NT2/D1 (cell line): ENCODE measurements around the gene NUDT16L1.

Experiments
- DNase-seq: peaks from one replicate; pipeline ENCODE4 v3.0.0-alpha.2; 2011; ENCODE audit warnings: low read depth, low spot score
- H3K27me3 ChIP-seq: 2 replicates; pipeline ENCODE4 v1.6.0; 2011; ENCODE audit warnings: mild to moderate bottlenecking; ENCODE audit not compliant: insufficient read length, insufficient read depth
- H3K36me3 ChIP-seq: 2 replicates; pipeline ENCODE4 v1.6.1; 2011; ENCODE audit warnings: mild to moderate bottlenecking, low read length, mixed read lengths; ENCODE audit not compliant: insufficient read depth, insufficient read length
- H3K4me1 ChIP-seq: 2 replicates; pipeline ENCODE4 v1.5.1; 2011; ENCODE audit not compliant: insufficient read depth, insufficient read length
- H3K4me3 ChIP-seq: 2 replicates; pipeline ENCODE4 v1.5.1; 2011; ENCODE audit warnings: low read depth; ENCODE audit not compliant: insufficient read length
- H3K9ac ChIP-seq: 2 replicates; pipeline ENCODE4 v1.6.0; 2011; ENCODE audit warnings: low read depth; ENCODE audit not compliant: insufficient read length
- H3K9me3 ChIP-seq: 2 replicates; pipeline ENCODE4 v1.5.1; 2011; ENCODE audit warnings: mild to moderate bottlenecking, low read length; ENCODE audit not compliant: insufficient read depth
- SUZ12 ChIP-seq: IDR thresholded peaks from 2 replicates; pipeline ENCODE4 v1.6.1; 2011; ENCODE audit not compliant: insufficient read length, insufficient read depth; ENCODE audit errors: extremely low read depth
- YY1 ChIP-seq: IDR thresholded peaks from 2 replicates; pipeline ENCODE4 v1.6.1; 2011; ENCODE audit not compliant: insufficient read length, insufficient read depth
- ZNF274 ChIP-seq: IDR thresholded peaks from 2 replicates; pipeline ENCODE4 v1.6.1; 2011; ENCODE audit warnings: mild to moderate bottlenecking, low read depth, low read length

The NUDT16L1 gene

DNA sequence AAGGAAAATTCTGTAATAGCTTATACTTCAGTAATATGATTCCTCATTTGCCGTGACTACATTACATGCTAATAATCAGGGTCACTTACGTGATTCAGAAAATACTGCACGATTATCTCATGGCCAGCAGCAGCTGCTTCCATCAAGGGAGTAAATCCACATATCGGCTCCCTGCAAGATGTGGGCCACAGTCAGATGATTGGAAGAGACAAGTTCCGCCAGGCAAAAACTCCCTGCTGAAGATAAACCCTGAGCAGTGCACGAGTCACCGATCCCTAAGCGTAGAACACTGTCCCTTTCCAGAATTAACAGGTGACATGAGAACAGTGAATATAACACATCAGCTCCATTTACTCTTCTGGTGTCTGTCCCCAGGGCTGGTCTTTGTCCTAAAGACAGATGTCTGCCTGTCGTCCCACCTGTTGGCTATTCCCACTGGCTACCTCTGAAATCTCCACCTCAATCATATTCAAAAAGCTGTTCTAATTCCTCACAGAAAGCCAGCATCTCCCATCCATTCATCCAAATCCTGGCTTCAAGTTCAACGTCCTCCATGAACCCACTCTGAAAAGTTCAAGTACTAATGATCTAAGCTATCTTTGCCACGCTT is 31.4 kb downstream of the NUDT16L1 start:
- Histone ChIP-seq H3K27me3 (no peaks in the 10 kb centered on the region), H3K4me1 (no peaks in the 10 kb centered on the region), H3K36me3 (peaks cover 64% of the 10 kb centered on the region), H3K4me3 (no peak overlapping the region), H3K9ac (no peak overlapping the region), H3K9me3 (no peaks in the 10 kb centered on the region)
- TF ChIP-seq YY1, result no peak
- TF ChIP-seq SUZ12, result no peak
- TF ChIP-seq ZNF274, result no peak
- DNase-seq, result no peak

DNA sequence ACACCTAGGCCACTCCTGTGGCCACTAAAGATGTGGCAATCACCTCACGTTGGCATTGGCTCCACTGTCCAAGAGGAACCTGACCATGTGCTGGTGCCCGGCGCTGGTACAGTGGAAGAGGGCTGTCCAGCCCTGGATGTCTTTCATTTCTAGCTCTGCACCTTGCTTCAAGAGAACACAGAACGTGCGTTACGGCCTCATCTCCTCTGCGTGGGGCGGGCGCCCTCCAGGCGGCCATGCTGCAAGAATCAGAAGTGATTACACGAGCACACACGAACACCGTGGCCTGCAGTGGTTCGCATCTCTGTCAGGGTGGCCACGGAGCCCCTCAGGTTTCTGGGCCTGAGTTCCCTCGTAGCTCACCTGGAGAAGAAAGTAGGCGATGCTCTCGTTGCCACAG is 33.3 kb downstream of the NUDT16L1 start:
- H3K9me3 ChIP-seq, result no peaks in the 10 kb centered on the region
- TF ChIP-seq SUZ12 (no peak), YY1 (no peak)
- H3K27me3 ChIP-seq, result no peaks in the 10 kb centered on the region
- no peak overlapping the region for H3K4me3 ChIP-seq
- H3K36me3 ChIP-seq, result peaks cover 80% of the 10 kb centered on the region
- no peak overlapping the region for H3K9ac ChIP-seq
- no peak for DNase-seq
- no peaks in the 10 kb centered on the region for H3K4me1 ChIP-seq

DNA sequence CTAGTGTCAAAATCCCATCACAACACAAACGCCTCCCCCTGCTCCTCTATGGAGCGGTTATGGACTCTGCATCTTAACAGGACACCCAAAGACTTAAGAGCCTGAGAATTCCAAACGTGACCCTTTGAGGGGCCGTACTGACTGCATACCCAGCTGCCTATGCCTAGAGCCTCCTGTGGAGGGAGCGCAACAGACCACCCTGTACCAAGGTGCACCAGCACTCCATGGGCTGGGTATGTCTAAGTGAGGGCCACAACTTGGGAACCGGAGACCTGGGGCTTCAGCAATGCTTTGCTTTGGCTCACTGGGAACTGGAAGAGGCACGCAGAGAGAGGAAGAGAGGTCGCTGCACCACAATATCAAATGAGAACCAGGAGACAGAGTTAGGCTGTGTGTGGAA is 35.3 kb downstream of the NUDT16L1 start:
- H3K4me1 ChIP-seq, result no peaks in the 10 kb centered on the region
- H3K9ac ChIP-seq, result no peak overlapping the region
- TF ChIP-seq YY1 (no peak), ZNF274 (no peak), SUZ12 (no peak)
- no peaks in the 10 kb centered on the region for H3K9me3 ChIP-seq
- H3K4me3 ChIP-seq, result no peak overlapping the region
- H3K36me3 ChIP-seq, result peaks cover 76% of the 10 kb centered on the region
- no peaks in the 10 kb centered on the region for H3K27me3 ChIP-seq
- no peak for DNase-seq

DNA sequence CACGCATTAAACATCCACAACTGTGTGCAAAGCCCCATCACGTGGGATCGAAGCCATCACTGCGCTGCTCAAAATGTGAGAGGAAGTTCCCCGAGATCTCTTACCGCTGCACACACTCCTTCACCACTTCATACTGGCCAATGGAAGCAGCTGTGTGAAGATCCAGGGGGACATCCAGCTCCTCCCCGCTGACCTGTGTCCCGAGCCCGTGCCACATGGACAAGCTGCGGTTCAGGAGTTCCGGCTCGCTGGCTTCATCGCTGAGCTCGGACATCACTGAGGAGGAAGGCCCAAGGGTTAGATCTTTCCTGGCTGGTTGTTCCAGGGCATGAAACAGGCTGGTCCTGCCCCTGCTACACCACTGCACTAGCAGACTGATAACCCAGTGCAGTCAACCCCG is 36.5 kb downstream of the NUDT16L1 start:
- no peak for DNase-seq
- Histone ChIP-seq H3K9ac (no peak overlapping the region), H3K4me1 (no peaks in the 10 kb centered on the region), H3K9me3 (no peaks in the 10 kb centered on the region), H3K4me3 (no peak overlapping the region), H3K36me3 (peaks cover 65% of the 10 kb centered on the region), H3K27me3 (no peaks in the 10 kb centered on the region)
- TF ChIP-seq SUZ12, result no peak
- TF ChIP-seq YY1, result no peak
- TF ChIP-seq ZNF274, result no peak

DNA sequence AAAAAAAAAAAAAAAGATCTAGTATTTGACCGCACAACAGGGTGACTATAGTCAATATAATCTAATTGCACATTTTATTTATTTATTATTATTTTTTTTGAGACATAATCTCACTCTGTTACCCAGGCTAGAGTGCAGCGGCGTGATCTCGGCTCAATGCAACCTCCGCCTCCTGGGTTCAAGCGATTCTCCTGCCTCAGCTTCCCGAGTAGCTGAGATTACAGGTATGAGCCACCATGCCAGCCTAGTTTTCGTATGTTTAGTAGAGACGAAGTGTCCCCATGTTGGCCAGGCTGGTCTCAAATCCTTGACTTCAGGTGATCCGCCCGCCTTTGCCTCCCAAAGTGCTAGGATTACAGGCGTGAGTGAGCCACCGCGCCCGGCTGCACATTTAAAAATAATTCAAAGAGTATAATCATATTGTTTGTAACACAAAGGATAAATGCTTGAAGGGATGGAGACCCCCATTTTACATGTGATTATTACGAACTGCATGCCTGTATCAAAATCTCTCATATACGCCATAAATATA is 39.9 kb downstream of the NUDT16L1 start:
- H3K9ac ChIP-seq, result peak overlapping the region; percentile 96
- TF ChIP-seq ZNF274, result no peak
- no peak for TF ChIP-seq SUZ12
- TF ChIP-seq YY1, result no peak
- DNase-seq, result no peak

DNA sequence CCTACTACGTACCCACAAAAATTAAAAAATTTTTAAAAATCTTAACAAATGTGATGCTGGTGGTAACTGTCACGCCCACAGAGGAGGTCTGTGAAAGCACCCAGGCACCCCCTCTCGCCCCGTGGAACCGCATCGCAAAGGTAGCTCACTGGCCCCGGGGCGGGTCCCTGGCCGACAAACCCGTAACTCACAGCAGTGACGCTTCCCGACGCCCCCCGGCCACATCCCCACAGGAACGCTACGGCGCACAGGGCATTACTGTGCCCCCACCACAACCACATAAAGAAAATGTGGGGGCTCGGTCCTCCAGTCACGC is 40.3 kb downstream of the NUDT16L1 start:
- peak overlapping the region; percentile 93 for H3K4me3 ChIP-seq
- TF ChIP-seq SUZ12, result no peak
- no peak for TF ChIP-seq ZNF274
- no peak for TF ChIP-seq YY1
- H3K4me1 ChIP-seq, result peaks cover 6% of the 10 kb centered on the region
- DNase-seq, result no peak
- peaks cover 33% of the 10 kb centered on the region for H3K36me3 ChIP-seq
- H3K9ac ChIP-seq, result peak overlapping the region; percentile 96
- no peaks in the 10 kb centered on the region for H3K27me3 ChIP-seq
- H3K9me3 ChIP-seq, result no peaks in the 10 kb centered on the region

More for the DNA sequence above, 39.9 kb downstream of the NUDT16L1 start:
- Histone ChIP-seq H3K4me3 (peak overlapping the region; percentile 93), H3K9me3 (no peaks in the 10 kb centered on the region), H3K27me3 (no peaks in the 10 kb centered on the region), H3K4me1 (peaks cover 6% of the 10 kb centered on the region), H3K36me3 (peaks cover 37% of the 10 kb centered on the region)

DNA sequence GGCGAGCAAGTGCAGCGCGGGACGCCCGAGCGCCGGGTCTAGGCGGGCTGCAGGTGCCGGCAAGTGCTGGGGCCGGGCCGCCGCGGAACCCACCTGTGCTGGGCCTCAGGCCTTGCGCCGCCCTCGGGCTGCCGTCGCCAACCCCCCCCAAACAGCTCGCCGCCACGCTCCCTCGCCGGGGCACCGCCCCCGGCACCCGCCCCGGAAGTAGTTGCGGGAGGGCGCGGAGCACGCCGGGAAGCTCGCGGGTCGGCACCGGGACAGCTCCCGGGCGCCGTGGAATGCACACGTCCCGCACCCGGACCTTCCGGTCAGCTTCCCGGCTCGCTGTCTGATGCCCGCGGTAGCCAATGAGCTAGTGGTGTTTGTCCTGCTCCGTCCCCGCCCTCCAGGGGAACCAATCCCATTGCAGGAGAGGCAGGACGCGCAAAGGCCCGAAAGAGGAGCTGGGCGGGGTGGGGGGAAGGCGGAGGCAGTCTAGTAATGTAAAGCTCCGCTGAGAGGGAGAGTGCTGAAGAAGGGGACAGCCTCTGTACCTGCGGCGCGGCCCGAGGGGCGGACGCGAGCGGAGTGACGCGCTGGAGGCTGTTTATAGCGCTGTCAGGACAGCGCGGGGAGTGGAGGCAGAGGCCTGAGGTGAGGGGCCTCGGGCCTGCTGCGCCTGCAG is 40.8 kb downstream of the NUDT16L1 start, which contains the start of the genes ANKS3 and DNAAF8:
TSS of gene ANKS3 (minus strand) at position 209 of the 667 bp plus-strand sequence. CDS start 4,122 bp downstream, outside the sequence.
TSS of gene DNAAF8 (plus strand) at position 475 of the 667 bp plus-strand sequence. CDS start 1,978 bp downstream, outside the sequence.
- DNase-seq, result peak; percentile 94
- H3K27me3 ChIP-seq, result no peaks in the 10 kb centered on the region
- H3K9ac ChIP-seq, result peak within 1 kb of the TSS; percentile 96
- peak within 1 kb of the TSS; percentile 93 for H3K4me3 ChIP-seq
- TF ChIP-seq SUZ12, result no peak
- TF ChIP-seq ZNF274, result no peak
- TF ChIP-seq YY1, result no peak
- H3K36me3 ChIP-seq, result peaks cover 28% of the 10 kb centered on the region
- no peaks in the 10 kb centered on the region for H3K9me3 ChIP-seq
- peaks cover 6% of the 10 kb centered on the region for H3K4me1 ChIP-seq
